Uterus (tissue), 2 donors: Measurements from ENCODE around the gene CCDC171.

Experiments used
- POLR2A ChIP-seq, 2 donors: fragments of 450-650 bp; IDR thresholded peaks; one replicate each; pipeline ENCODE4 v1.6.1; 2016; ENCODE audit warnings: antibody characterized with exemption in 2 of 2, mild to moderate bottlenecking in 1 of 2, moderate library complexity in 1 of 2
- TF ChIP-seq, protein P1 (sequence below), 4 experiments: fragments of 200-600 bp in 2 of 4; fragments of 450-650 bp in 2 of 4; sonication (generic) in 2 of 4; IDR thresholded peaks; one replicate each; pipeline ENCODE4 v1.5.1; 2016 to 2019; ENCODE audit warnings: antibody characterized with exemption in 4 of 4, mild to moderate bottlenecking in 2 of 4, moderate library complexity in 1 of 4

DNA sequence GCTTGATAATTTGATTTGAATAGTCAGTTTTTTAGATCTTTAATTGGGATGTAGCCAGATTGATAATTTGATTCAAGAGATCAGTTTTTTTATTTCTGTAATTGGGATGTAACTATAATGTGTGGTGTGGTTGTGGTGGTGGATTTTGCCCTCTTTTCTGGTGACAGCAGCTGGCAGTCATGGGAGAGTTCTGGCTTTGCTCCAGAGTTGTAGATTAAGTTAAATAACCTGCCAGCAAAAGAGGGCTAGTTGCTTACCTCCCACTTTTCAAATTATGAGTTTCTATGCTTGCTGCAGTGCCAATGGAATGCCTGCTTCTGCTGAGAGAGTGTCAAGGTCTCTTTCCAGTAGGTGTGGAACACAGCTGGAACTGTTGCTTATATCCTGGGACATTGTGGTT, 315.1 kb downstream of the CCDC171 start:
- no peak for TF ChIP-seq POLR2A (IDR thresholded peaks at IDR 0.05)
- TF ChIP-seq, protein P1, sequence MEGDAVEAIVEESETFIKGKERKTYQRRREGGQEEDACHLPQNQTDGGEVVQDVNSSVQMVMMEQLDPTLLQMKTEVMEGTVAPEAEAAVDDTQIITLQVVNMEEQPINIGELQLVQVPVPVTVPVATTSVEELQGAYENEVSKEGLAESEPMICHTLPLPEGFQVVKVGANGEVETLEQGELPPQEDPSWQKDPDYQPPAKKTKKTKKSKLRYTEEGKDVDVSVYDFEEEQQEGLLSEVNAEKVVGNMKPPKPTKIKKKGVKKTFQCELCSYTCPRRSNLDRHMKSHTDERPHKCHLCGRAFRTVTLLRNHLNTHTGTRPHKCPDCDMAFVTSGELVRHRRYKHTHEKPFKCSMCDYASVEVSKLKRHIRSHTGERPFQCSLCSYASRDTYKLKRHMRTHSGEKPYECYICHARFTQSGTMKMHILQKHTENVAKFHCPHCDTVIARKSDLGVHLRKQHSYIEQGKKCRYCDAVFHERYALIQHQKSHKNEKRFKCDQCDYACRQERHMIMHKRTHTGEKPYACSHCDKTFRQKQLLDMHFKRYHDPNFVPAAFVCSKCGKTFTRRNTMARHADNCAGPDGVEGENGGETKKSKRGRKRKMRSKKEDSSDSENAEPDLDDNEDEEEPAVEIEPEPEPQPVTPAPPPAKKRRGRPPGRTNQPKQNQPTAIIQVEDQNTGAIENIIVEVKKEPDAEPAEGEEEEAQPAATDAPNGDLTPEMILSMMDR (IDR thresholded peaks at IDR 0.05): no peak
